Vagina (tissue), 2 donors: ENCODE results near the gene SVEP1.

Experiments used
- CTCF ChIP-seq, 3 experiments: fragments of 450-650 bp in 2 of 3; fragments of 200-600 bp in 1 of 3; sonication (generic) in 1 of 3; IDR thresholded peaks; one replicate each; pipeline ENCODE4 v1.5.1; 2017 to 2019; ENCODE audit warnings: antibody characterized with exemption in 3 of 3, mild to moderate bottlenecking in 2 of 3, moderate library complexity in 2 of 3
- POLR2A ChIP-seq, 2 donors: fragments of 450-650 bp; IDR thresholded peaks; one replicate each; pipeline ENCODE4 v1.6.1; 2017; ENCODE audit warnings: antibody characterized with exemption in 2 of 2, mild to moderate bottlenecking in 2 of 2, moderate library complexity in 2 of 2

GRCh38 chr9:110615498-110615897 is 36.0 kb upstream of the SVEP1 start:
- no peak for TF ChIP-seq POLR2A (IDR thresholded peaks at IDR 0.05)
- no peak for TF ChIP-seq CTCF (IDR thresholded peaks at IDR 0.05)
